Astrocyte of the hippocampus (primary cell): ENCODE data around the gene CHTF18.
"Not testable (repeated sequence)": the region's sequence is repeated elsewhere in the genome, so short reads cannot be mapped to it uniquely, and the experiment has no call there.

Experiments used
- DNase-seq: peaks from one replicate; pipeline ENCODE4 v3.0.0; 2011; ENCODE audit warnings: low read depth, low spot score

The CHTF18 gene

GRCh38 chr16:827513-827912 is 39.1 kb downstream of the CHTF18 start:
- no peak for DNase-seq

GRCh38 chr16:828891-829290 is 40.5 kb downstream of the CHTF18 start:
- DNase-seq, result no peak

- DNase-seq, result no peak
Observed at GRCh38 chr16:830107-830870, 41.9 kb downstream of the CHTF18 start.

GRCh38 chr16:830871-831570 is 42.6 kb downstream of the CHTF18 start:
- DNase-seq, result no peak

- DNase-seq, result no peak
Observed at GRCh38 chr16:831571-832413, 43.4 kb downstream of the CHTF18 start.

- DNase-seq, result no peak
Observed at GRCh38 chr16:832652-833336, 44.4 kb downstream of the CHTF18 start.

DNA sequence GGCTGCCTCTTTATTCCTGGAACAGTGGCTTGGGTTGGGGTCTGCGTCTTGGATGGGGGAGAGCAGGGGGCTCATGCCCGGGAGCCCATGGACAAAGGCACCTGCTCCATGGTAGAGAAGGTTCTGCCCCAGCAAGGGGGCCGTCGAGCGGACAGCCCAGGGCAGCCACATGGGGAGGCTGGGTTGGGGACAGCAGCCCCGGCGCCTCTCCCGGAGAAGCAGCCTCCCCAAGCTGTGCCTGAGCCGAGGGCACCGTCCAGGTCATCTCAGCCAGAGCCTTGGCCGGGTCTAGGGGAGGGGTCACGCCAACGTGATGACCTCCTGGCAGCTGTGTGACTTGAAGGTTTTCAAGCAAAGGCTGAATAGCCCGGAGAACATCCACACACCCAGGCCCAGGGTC is 45.0 kb downstream of the CHTF18 start:
- DNase-seq, result no peak

DNA sequence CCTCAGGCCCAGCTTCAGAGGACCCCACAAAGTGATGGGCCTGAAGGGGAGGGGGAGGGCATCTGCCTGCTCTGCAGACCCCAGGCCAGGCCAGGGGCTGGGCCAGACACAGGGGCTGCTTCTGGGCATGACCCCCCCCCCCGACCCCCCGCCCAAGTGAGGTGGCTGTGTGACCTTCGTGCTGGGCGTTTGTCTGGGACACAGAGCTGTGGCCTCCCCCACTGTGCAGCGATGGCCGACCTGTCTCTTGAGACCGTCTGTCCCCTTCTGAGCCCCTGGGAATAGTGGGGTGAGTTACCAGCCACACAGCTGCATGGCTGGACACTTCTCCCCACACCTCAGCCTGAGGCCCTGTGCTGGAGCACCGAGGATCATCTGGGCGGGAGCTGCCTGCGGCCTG is 47.0 kb downstream of the CHTF18 start:
- no peak for DNase-seq

GRCh38 chr16:836221-836620 is 47.8 kb downstream of the CHTF18 start:
- DNase-seq, result no peak

GRCh38 chr16:836822-837221 is 48.4 kb downstream of the CHTF18 start:
- not testable (repeated sequence) for DNase-seq

DNA sequence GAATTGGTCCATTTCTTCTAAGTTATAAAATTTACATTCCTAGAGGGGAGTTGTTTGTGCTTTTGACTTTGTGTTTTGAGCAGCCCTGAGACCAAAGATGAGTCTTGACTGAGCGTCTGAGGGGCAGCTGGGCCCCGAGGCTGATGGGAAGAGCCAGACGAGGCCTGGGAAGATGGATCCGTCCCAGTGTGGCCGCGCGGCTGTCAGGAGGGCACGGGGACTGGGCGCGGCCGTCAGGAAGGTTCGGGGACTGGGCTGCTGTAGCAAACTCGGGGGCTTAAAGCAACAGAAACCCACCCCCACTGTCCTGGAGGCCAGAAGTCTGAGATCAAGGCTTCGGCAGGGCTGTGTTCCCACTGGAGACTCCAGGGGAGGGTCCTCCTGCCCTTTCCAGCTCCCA is 50.3 kb downstream of the CHTF18 start:
- DNase-seq, result no peak

DNA sequence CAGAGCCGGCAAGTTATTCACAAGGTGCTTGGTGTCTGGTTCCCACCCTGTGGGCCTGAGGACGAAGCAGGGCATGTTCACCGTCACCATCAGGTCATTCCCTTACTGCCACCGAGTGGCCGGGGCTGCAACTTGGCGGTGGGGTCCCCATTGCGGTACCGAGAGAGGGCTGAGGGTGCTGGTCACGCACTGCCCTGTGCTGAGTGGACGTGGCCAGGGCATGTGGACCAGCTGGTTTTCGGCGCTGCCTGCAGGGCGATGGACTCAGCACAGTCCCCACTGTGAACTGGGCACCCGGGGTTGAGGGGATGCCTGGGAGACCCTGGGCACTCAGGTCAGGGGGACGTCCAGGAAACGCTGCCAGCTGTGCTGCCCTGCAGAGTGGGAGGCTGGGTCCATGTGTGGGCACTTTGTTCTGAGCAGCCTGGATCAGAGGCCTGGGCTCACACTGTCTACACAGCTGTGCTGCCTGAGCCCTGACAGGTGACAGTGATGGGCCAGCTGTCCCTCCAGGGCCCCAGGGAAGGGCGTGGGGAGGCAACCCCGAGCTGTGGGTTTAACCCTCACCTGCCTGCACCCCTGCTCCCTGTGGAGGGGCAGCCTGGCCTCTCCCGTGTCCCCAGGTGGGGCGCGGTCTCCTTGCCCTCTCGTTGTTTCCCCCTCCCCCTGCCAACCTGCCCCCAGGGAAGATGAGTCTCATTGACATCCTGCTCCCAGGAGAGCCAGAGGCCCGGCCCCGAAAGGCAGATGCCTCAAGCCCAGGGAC is 51.4 kb downstream of the CHTF18 start:
- DNase-seq, result no peak

DNA sequence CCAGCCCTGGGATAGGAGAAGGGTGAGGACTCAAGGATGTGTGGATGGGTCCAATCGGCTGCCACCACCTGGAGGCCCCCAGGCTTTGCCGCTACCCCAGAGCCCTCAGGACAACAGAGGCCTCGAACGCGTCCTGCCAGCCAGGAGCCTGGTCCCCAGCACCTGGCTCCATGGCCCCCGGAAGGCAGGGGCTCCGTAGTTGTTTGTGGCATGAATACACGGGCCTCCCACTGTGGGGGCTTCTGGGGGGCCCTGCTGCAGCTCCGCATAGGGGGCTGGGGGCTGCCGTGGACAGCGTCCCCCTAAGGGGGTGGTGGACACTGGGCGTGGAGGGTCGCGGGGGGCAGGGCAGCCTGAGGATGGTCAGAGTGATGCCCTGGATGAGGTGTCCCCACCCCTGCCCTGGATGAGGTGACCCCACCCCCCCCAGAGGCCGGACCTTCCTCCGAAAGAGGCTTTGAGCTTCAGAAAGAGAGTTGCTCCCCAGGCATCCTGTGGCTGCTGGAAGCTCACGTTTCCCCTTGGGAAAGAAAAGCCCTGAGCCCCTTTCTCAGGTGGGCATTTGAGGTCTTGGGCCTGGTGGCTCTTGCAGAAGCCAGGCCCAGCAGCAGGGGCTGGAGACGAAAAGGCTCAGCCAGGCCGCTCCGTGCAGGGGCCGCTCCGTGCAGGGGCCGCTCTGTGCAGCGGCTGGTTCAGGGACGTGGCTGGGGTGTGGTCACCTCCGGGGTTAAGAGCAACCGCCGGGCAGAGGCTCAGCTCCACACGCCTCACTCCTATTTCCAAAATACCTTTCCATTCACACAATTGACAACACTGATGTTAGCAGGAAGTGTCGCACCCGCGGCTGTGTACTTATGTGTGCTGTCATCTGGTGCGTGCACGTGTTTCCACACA is 52.4 kb downstream of the CHTF18 start:
- DNase-seq, result no peak

GRCh38 chr16:841455-842060 is 53.1 kb downstream of the CHTF18 start:
- DNase-seq, result no peak

DNA sequence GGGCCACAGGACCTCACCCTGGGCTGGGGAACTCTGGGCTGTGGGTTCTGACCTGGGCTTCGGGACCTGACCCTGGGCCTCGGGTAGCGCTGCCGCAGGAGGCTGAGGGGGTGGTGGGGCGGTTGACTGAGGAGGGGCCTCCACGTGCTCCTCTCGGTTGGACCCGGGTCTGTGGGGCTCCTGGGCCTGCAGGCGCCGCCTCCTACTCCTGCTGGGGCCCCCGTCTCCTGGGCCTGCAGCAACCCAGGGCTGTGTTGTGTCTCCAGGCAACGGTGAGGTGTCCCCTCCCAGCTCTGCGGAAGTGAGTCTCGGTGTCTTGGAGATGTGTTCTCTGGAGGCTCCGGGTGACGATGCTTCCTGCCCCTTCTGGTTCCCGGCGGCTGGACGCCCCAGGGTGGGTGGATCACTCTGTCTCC is 53.6 kb downstream of the CHTF18 start:
- no peak for DNase-seq

GRCh38 chr16:842711-843560 is 54.5 kb downstream of the CHTF18 start:
- no peak for DNase-seq

DNA sequence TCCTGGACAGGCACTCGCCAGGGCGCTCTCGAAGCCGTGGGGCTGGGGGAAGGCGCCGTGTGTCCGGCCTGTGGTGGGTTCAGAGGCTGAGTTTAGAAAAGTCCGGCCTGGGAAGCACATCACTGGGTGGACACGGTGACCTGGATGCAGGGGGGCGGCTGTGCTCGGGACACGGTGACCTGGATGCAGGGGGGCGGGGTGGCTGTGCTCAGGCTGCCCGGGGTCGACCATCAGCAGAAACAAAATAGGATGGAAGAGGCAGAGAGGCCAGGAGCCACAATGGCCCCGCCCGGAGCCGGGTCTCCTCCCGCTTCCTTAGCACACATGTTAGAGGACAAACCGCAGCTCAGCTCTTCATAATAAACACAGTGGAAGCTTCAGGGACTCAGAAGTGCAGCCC is 55.4 kb downstream of the CHTF18 start:
- DNase-seq, result no peak

DNA sequence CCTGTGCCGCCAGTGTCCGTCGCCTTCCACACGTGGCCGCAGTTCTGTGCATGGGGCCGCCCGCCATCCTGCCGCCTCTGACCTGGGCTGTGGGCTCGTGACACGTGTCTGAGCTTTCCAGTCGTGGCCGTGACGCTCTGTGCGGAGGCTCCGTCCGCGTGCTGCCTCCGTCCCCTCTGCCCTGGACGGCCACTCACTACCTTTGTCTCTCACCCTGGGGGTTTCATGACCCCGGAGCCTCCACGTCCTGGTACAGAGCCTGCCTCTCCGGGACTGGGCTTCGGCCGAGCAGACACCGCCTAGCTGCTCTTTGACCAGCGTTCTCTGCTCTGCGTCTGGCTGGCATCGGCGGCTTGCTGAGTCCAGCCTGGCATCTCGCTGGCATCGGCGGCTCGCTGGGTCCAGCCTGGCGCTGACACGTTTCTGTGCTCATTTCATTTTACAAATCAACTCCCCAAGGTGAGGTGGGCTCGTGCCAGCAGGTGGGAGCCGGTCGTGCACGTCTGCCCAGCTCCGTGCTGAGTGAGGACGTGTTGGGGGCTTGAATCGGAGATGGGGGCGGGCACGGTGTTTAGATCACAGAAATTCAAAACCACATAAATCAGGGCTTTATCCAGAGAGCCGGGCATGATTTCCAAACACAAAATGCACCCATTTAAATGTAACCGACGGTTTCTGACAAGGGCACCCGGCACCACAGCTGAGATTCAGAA is 56.4 kb downstream of the CHTF18 start:
- DNase-seq, result no peak
